GM20000 (cell line): Measurements from ENCODE around the gene KMT2E.

Source experiments
- DNase-seq: peaks from one replicate; pipeline ENCODE4 v3.0.0; 2012; ENCODE audit warnings: low spot score
- TF ChIP-seq, protein P1 (sequence below): IDR thresholded peaks from 2 replicates; pipeline ENCODE4 v1.5.1; 2012; ENCODE audit warnings: mild to moderate bottlenecking, control low read depth; ENCODE audit errors: extremely low read depth, missing control alignments

KMT2E gene

DNA sequence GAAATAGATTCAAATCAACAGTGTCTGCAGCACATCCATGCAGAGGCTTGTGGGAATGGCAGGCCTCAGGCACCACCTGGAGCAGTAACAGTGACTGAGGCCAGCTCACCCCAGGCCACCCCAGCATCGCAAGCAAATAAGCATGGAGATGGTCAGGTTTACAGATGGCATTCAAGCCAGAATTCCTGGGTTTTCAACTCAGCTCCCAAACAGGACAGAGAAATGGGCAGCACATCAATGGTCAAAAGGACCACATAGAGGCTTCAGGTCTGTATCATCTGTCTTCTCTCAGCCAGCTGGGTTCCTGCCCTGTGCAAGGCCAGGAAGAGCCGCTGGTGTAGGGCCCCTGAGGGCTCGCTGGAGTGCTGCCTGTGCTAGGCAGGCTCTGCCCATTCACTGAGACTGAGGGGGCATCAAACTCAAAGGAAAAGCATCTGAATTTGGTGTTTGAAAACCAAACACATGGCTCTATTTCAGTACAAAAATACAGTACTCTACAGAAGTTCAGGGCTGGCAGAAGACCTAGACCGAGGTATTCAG is 112.5 kb downstream of the KMT2E start:
- TF ChIP-seq, protein P1, sequence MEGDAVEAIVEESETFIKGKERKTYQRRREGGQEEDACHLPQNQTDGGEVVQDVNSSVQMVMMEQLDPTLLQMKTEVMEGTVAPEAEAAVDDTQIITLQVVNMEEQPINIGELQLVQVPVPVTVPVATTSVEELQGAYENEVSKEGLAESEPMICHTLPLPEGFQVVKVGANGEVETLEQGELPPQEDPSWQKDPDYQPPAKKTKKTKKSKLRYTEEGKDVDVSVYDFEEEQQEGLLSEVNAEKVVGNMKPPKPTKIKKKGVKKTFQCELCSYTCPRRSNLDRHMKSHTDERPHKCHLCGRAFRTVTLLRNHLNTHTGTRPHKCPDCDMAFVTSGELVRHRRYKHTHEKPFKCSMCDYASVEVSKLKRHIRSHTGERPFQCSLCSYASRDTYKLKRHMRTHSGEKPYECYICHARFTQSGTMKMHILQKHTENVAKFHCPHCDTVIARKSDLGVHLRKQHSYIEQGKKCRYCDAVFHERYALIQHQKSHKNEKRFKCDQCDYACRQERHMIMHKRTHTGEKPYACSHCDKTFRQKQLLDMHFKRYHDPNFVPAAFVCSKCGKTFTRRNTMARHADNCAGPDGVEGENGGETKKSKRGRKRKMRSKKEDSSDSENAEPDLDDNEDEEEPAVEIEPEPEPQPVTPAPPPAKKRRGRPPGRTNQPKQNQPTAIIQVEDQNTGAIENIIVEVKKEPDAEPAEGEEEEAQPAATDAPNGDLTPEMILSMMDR: no peak
- DNase-seq: no peak

DNA sequence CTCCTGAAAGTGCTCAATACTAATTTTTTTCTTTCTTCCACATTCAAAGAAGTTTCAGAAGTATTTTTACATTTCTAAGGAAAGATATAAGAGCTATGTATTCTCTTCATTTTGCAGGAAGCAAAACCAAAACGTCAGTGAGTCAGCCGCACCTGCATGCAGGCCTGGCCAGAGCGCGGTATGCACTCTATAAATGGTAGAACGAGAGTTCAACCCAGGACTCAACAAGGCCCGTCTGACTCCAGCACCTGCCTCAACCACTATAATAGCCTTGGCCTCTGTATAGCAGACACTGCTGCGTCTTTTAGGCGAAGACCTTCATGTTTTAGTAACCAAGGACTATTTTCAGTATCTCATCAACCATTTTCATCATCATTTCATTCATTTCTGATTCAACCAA is 113.2 kb downstream of the KMT2E start:
- no peak for DNase-seq
- TF ChIP-seq, protein P1: no peak

DNA sequence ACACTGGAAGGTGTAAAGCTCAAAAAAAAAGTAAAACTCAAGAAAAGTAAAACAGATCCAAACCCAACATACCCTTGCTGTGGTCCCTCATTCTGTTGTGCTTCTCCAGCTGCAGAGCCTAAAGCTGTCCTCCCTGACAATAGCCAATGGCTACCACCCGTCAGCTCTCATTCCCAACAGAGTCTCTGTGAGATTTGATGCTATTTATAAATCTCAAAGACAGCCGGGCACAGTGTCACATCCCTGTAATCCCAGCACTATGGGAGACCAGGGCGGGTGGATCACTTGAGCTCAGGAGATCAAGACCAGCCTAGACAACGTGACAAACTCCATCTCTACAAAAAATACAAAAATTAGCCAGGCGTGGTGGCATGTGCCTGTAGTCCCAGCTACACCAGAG is 116.0 kb downstream of the KMT2E start:
- no peak for DNase-seq
- TF ChIP-seq, protein P1: no peak

DNA sequence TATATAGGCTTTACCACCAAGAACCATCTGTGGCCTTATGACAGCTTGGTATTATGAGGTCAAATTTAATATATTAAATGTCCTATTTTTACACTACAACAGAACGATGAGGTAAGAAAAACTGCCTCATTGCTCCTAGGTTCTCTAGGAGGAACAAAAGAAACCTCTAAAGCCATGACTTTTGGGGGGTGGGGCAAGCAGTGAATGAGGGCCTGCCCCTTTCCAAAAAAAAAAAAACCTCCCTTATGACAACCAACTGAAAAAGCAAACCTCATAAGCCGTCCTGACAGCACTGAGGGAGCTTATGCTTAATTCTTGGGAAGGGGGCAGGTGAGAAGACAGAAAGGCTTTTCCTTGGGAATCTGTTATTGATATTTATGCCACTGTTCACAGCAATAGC is 116.6 kb downstream of the KMT2E start:
- TF ChIP-seq, protein P1: no peak
- DNase-seq: no peak

DNA sequence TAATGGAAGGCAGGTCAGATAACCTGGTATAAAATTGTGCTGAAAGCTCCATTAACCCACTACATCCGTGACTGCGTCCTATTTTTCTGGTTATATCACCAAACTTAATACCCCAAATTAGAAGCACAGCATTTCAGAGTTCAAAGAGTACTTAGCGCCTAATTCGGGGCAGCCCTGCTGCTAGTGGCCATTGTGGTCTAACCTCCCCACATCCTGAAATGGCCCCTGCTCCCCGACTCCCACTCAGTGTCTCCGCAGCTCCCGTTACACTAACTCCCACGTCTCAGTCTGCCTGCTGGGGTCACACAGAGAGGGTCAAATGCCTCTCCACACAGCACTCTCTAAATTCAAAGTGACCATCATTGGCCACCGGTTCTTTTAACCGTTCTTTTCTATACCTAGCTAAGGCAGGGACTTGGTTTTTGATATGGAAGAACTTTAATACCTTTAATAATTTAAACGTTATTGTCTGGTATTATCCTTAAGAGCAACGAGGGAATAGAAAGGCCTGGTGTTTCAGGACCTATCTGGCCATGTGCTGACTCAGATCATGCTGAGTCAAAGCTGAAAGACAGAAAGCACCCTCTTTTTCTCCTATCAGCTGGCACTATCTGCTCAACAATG is 117.1 kb downstream of the KMT2E start:
- peak; percentile 26 for DNase-seq
- TF ChIP-seq, protein P1: no peak

DNA sequence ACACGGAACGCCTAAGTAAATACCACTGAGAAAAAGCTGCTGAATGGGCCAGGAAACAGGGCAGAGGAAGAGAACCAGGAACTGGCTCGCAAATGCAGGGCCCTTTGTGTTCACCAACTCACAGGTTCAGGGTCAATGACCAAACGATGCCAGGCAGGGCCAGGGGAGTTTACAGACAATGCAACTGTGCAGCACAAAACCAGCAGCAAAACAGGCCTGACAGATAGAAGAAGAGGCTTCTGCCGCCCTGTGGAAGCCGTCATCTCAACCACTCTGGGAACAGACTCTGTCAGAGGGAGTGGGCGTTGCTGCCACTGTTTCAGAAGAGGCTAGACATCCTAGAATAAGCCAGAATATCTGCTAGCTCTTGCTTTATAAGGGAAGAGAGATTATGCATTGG is 117.9 kb downstream of the KMT2E start:
- TF ChIP-seq, protein P1: no peak
- no peak for DNase-seq

DNA sequence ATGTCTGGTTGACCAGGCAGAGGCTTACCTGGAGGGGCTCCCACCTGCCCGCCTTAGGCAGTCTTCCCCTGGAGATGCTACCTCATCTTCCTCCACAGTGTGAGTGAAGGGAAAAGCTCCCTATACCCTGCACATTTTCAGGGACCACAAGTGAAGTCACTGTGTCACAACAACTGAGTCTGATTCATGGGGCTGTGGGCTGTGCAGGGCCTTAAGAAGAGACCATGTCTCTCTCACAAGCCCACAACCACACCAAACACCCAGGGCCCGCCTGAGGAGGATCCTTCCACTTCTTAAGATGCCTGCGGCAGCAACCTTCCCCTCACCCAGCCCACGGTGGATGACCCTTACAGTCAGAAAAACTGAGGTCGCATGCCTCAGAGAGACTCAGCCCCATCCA is 118.3 kb downstream of the KMT2E start:
- TF ChIP-seq, protein P1: no peak
- DNase-seq: no peak
